Activated T-cell treated with anti-CD3 and anti-CD28 coated beads, Interleukin-2, amount 50 U/mL, for 24 hours (primary cell): Measurements from ENCODE around the gene KCNMA1.
"Not testable (repeated sequence)": the region's sequence is repeated elsewhere in the genome, so short reads cannot be mapped to it uniquely, and the experiment has no call there.

Experiments
- DNase-seq: peaks from one replicate; pipeline ENCODE4 v3.0.0-alpha.2; 2020
- H3K27ac Mint-ChIP-seq: 2 replicates; pipeline ENCODE4 v1.8.0; 2020; ENCODE audit warnings: mild to moderate bottlenecking, mixed read lengths
- H3K27me3 Mint-ChIP-seq: 2 replicates; pipeline ENCODE4 v1.8.0; 2020; ENCODE audit warnings: mixed read lengths
- H3K36me3 Mint-ChIP-seq: 2 replicates; pipeline ENCODE4 v1.8.0; 2020; ENCODE audit warnings: low read depth, mixed read lengths
- H3K4me1 Mint-ChIP-seq: 2 replicates; pipeline ENCODE4 v1.8.0; 2020; ENCODE audit warnings: low read depth, mixed read lengths
- H3K4me3 Mint-ChIP-seq: 2 replicates; pipeline ENCODE4 v1.8.0; 2020; ENCODE audit warnings: mild to moderate bottlenecking, moderate library complexity, mixed read lengths
- H3K9me3 Mint-ChIP-seq: 2 replicates; pipeline ENCODE4 v1.8.0; 2020; ENCODE audit warnings: mixed read lengths

Gene KCNMA1

GRCh38 chr10:77359287-77359691, 278.3 kb downstream of the KCNMA1 start:
- H3K9me3 Mint-ChIP-seq = no peaks in the 10 kb centered on the region
- no peaks in the 10 kb centered on the region for H3K36me3 Mint-ChIP-seq
- H3K27ac Mint-ChIP-seq = no peak overlapping the region
- H3K27me3 Mint-ChIP-seq = no peaks in the 10 kb centered on the region
- no peaks in the 10 kb centered on the region for H3K4me1 Mint-ChIP-seq
- no peak overlapping the region for H3K4me3 Mint-ChIP-seq
- DNase-seq = no peak

- H3K4me1 Mint-ChIP-seq = no peaks in the 10 kb centered on the region
- no peaks in the 10 kb centered on the region for H3K27me3 Mint-ChIP-seq
Measured at GRCh38 chr10:77358656-77359055, 279.0 kb downstream of the KCNMA1 start.

GRCh38 chr10:77357611-77358310, 279.8 kb downstream of the KCNMA1 start:
- H3K27me3 Mint-ChIP-seq = no peaks in the 10 kb centered on the region
- H3K36me3 Mint-ChIP-seq = no peaks in the 10 kb centered on the region
- H3K27ac Mint-ChIP-seq = no peak overlapping the region
- no peaks in the 10 kb centered on the region for H3K4me1 Mint-ChIP-seq
- no peaks in the 10 kb centered on the region for H3K9me3 Mint-ChIP-seq
- no peak overlapping the region for H3K4me3 Mint-ChIP-seq
- no peak for DNase-seq

More at GRCh38 chr10:77358656-77359055, 279.0 kb downstream of the KCNMA1 start:
- DNase-seq = no peak
- Mint-ChIP-seq H3K4me3 (no peak overlapping the region), H3K36me3 (no peaks in the 10 kb centered on the region), H3K9me3 (no peaks in the 10 kb centered on the region), H3K27ac (no peak overlapping the region)

- Mint-ChIP-seq H3K27ac (no peak overlapping the region), H3K27me3 (peaks cover 4% of the 10 kb centered on the region), H3K9me3 (no peaks in the 10 kb centered on the region), H3K36me3 (no peaks in the 10 kb centered on the region), H3K4me3 (no peak overlapping the region), H3K4me1 (no peaks in the 10 kb centered on the region)
- no peak for DNase-seq
Measured at GRCh38 chr10:77357185-77357584, 280.4 kb downstream of the KCNMA1 start.

GRCh38 chr10:77355844-77356243, 281.8 kb downstream of the KCNMA1 start:
- Mint-ChIP-seq H3K27ac (no peak overlapping the region), H3K36me3 (no peaks in the 10 kb centered on the region), H3K4me3 (no peak overlapping the region), H3K27me3 (peaks cover 9% of the 10 kb centered on the region), H3K4me1 (peaks cover under 1% of the 10 kb centered on the region), H3K9me3 (no peaks in the 10 kb centered on the region)
- DNase-seq = no peak

GRCh38 chr10:77351386-77351785, 286.2 kb downstream of the KCNMA1 start:
- H3K4me1 Mint-ChIP-seq = peaks cover 4% of the 10 kb centered on the region
- DNase-seq = no peak
- H3K4me3 Mint-ChIP-seq = no peak overlapping the region
- no peak overlapping the region for H3K27ac Mint-ChIP-seq
- peaks cover 9% of the 10 kb centered on the region for H3K27me3 Mint-ChIP-seq
- no peaks in the 10 kb centered on the region for H3K9me3 Mint-ChIP-seq
- H3K36me3 Mint-ChIP-seq = no peaks in the 10 kb centered on the region

- Mint-ChIP-seq H3K27me3 (peaks cover 9% of the 10 kb centered on the region), H3K4me1 (peaks cover 4% of the 10 kb centered on the region), H3K27ac (no peak overlapping the region), H3K4me3 (no peak overlapping the region), H3K9me3 (no peaks in the 10 kb centered on the region), H3K36me3 (no peaks in the 10 kb centered on the region)
- no peak for DNase-seq
Measured at GRCh38 chr10:77350711-77351119, 286.9 kb downstream of the KCNMA1 start.

GRCh38 chr10:77350134-77350533, 287.5 kb downstream of the KCNMA1 start:
- H3K27me3 Mint-ChIP-seq = peaks cover 9% of the 10 kb centered on the region
- no peaks in the 10 kb centered on the region for H3K36me3 Mint-ChIP-seq
- H3K4me1 Mint-ChIP-seq = peaks cover 4% of the 10 kb centered on the region
- H3K9me3 Mint-ChIP-seq = no peaks in the 10 kb centered on the region
- H3K4me3 Mint-ChIP-seq = no peak overlapping the region
- no peak overlapping the region for H3K27ac Mint-ChIP-seq
- DNase-seq = no peak

GRCh38 chr10:77349226-77349625, 288.4 kb downstream of the KCNMA1 start:
- no peak overlapping the region for H3K27ac Mint-ChIP-seq
- H3K9me3 Mint-ChIP-seq = no peaks in the 10 kb centered on the region

GRCh38 chr10:77348751-77349150, 288.9 kb downstream of the KCNMA1 start:
- Mint-ChIP-seq H3K4me3 (no peak overlapping the region), H3K27ac (no peak overlapping the region), H3K36me3 (no peaks in the 10 kb centered on the region), H3K9me3 (no peaks in the 10 kb centered on the region), H3K27me3 (peaks cover 9% of the 10 kb centered on the region), H3K4me1 (peaks cover 4% of the 10 kb centered on the region)
- no peak for DNase-seq

More at GRCh38 chr10:77349226-77349625, 288.4 kb downstream of the KCNMA1 start:
- Mint-ChIP-seq H3K4me3 (no peak overlapping the region), H3K27me3 (peaks cover 9% of the 10 kb centered on the region), H3K4me1 (peaks cover 4% of the 10 kb centered on the region), H3K36me3 (no peaks in the 10 kb centered on the region)
- no peak for DNase-seq

GRCh38 chr10:77348082-77348481, 289.5 kb downstream of the KCNMA1 start:
- no peak overlapping the region for H3K27ac Mint-ChIP-seq
- no peaks in the 10 kb centered on the region for H3K36me3 Mint-ChIP-seq
- DNase-seq = no peak
- peaks cover 4% of the 10 kb centered on the region for H3K4me1 Mint-ChIP-seq
- peaks cover 9% of the 10 kb centered on the region for H3K27me3 Mint-ChIP-seq
- H3K9me3 Mint-ChIP-seq = no peaks in the 10 kb centered on the region
- no peak overlapping the region for H3K4me3 Mint-ChIP-seq

- peaks cover 4% of the 10 kb centered on the region for H3K27me3 Mint-ChIP-seq
- no peak overlapping the region for H3K27ac Mint-ChIP-seq
- peaks cover 4% of the 10 kb centered on the region for H3K4me1 Mint-ChIP-seq
- H3K36me3 Mint-ChIP-seq = no peaks in the 10 kb centered on the region
- H3K9me3 Mint-ChIP-seq = no peaks in the 10 kb centered on the region
- no peak for DNase-seq
- H3K4me3 Mint-ChIP-seq = no peak overlapping the region
Measured at GRCh38 chr10:77347052-77347451, 290.6 kb downstream of the KCNMA1 start.

- no peaks in the 10 kb centered on the region for H3K36me3 Mint-ChIP-seq
- H3K9me3 Mint-ChIP-seq = peaks cover 2% of the 10 kb centered on the region
- H3K4me1 Mint-ChIP-seq = no peaks in the 10 kb centered on the region
- H3K4me3 Mint-ChIP-seq = no peak overlapping the region
- peaks cover 2% of the 10 kb centered on the region for H3K27me3 Mint-ChIP-seq
- no peak overlapping the region for H3K27ac Mint-ChIP-seq
- no peak for DNase-seq
Measured at GRCh38 chr10:77341055-77341454, 296.6 kb downstream of the KCNMA1 start.

GRCh38 chr10:77339872-77340271, 297.7 kb downstream of the KCNMA1 start:
- not testable (repeated sequence) for H3K36me3 Mint-ChIP-seq, DNase-seq, H3K4me1 Mint-ChIP-seq, H3K4me3 Mint-ChIP-seq, H3K27ac Mint-ChIP-seq, H3K9me3 Mint-ChIP-seq, H3K27me3 Mint-ChIP-seq

- Mint-ChIP-seq H3K9me3 (peaks cover 2% of the 10 kb centered on the region), H3K36me3 (no peaks in the 10 kb centered on the region), H3K4me3 (no peak overlapping the region), H3K4me1 (no peaks in the 10 kb centered on the region), H3K27ac (no peak overlapping the region), H3K27me3 (peaks cover 2% of the 10 kb centered on the region)
- no peak for DNase-seq
Measured at GRCh38 chr10:77339166-77339565, 298.4 kb downstream of the KCNMA1 start.

- no peaks in the 10 kb centered on the region for H3K4me1 Mint-ChIP-seq
- peaks cover 2% of the 10 kb centered on the region for H3K27me3 Mint-ChIP-seq
- peaks cover 2% of the 10 kb centered on the region for H3K9me3 Mint-ChIP-seq
- no peak for DNase-seq
- H3K4me3 Mint-ChIP-seq = no peak overlapping the region
- H3K36me3 Mint-ChIP-seq = no peaks in the 10 kb centered on the region
- H3K27ac Mint-ChIP-seq = no peak overlapping the region
Measured at GRCh38 chr10:77338143-77338542, 299.5 kb downstream of the KCNMA1 start.
